Measurements from ENCODE around the gene MYO7B.

Gene MYO7B

GRCh38 chr2:127630864-127631540, 95.5 kb downstream of the MYO7B start:
- no peaks in the 10 kb centered on the region for H3K36me3 ChIP-seq (ENCODE audit: control insufficient read depth, insufficient read depth, low read length)
- H3K4me3 ChIP-seq (ENCODE audit: insufficient read depth, low read depth, low read length): no peak overlapping the region
- no peaks in the 10 kb centered on the region for H3K4me1 ChIP-seq (ENCODE audit: control insufficient read depth, insufficient read depth, low read length)
- 94% methylated on average over 25 of the region's 25 CpGs for WGBS, 2 experiments
- H3K9me3 ChIP-seq (ENCODE audit: control insufficient read depth, low read length): no peaks in the 10 kb centered on the region
- no peaks in the 10 kb centered on the region for H3K27me3 ChIP-seq (ENCODE audit: control insufficient read depth, insufficient read depth, low read length, poor library complexity, severe bottlenecking)
- no peak overlapping the region for H3K27ac ChIP-seq (ENCODE audit: insufficient read depth, low read depth, low read length, poor library complexity, severe bottlenecking)

GRCh38 chr2:127631541-127631996, 96.1 kb downstream of the MYO7B start:
- Histone ChIP-seq H3K36me3 (ENCODE audit: control insufficient read depth, insufficient read depth, low read length) (no peaks in the 10 kb centered on the region), H3K4me1 (ENCODE audit: control insufficient read depth, insufficient read depth, low read length) (no peaks in the 10 kb centered on the region), H3K4me3 (ENCODE audit: insufficient read depth, low read depth, low read length) (no peak overlapping the region), H3K27ac (ENCODE audit: insufficient read depth, low read depth, low read length, poor library complexity, severe bottlenecking) (no peak overlapping the region), H3K27me3 (ENCODE audit: control insufficient read depth, insufficient read depth, low read length, poor library complexity, severe bottlenecking) (no peaks in the 10 kb centered on the region), H3K9me3 (ENCODE audit: control insufficient read depth, low read length) (no peaks in the 10 kb centered on the region)
- 88 to 89% methylated on average over 16 of the region's 16 CpGs for WGBS, 2 experiments

- Histone ChIP-seq H3K4me3 (ENCODE audit: insufficient read depth, low read depth, low read length) (no peak overlapping the region), H3K27ac (ENCODE audit: insufficient read depth, low read depth, low read length, poor library complexity, severe bottlenecking) (no peak overlapping the region), H3K4me1 (ENCODE audit: control insufficient read depth, insufficient read depth, low read length) (no peaks in the 10 kb centered on the region), H3K9me3 (ENCODE audit: control insufficient read depth, low read length) (no peaks in the 10 kb centered on the region), H3K27me3 (ENCODE audit: control insufficient read depth, insufficient read depth, low read length, poor library complexity, severe bottlenecking) (no peaks in the 10 kb centered on the region), H3K36me3 (ENCODE audit: control insufficient read depth, insufficient read depth, low read length) (no peaks in the 10 kb centered on the region)
- WGBS, 2 experiments: 82% methylated on average over 17 of the region's 17 CpGs
Observed at GRCh38 chr2:127631997-127632581, 96.6 kb downstream of the MYO7B start.

GRCh38 chr2:127632592-127633489, 97.4 kb downstream of the MYO7B start:
- Histone ChIP-seq H3K4me1 (ENCODE audit: control insufficient read depth, insufficient read depth, low read length) (peaks cover 7% of the 10 kb centered on the region), H3K27me3 (ENCODE audit: control insufficient read depth, insufficient read depth, low read length, poor library complexity, severe bottlenecking) (no peaks in the 10 kb centered on the region), H3K27ac (ENCODE audit: insufficient read depth, low read depth, low read length, poor library complexity, severe bottlenecking) (no peak overlapping the region), H3K9me3 (ENCODE audit: control insufficient read depth, low read length) (no peaks in the 10 kb centered on the region), H3K36me3 (ENCODE audit: control insufficient read depth, insufficient read depth, low read length) (no peaks in the 10 kb centered on the region), H3K4me3 (ENCODE audit: insufficient read depth, low read depth, low read length) (no peak overlapping the region)
- whole genome bisulfite sequencing, 2 experiments: 92 to 93% methylated on average over 25 of the region's 25 CpGs

GRCh38 chr2:127633556-127634065, 98.1 kb downstream of the MYO7B start:
- 93% methylated on average over 9 of the region's 9 CpGs for WGBS, 2 experiments
- H3K9me3 ChIP-seq (ENCODE audit: control insufficient read depth, low read length): no peaks in the 10 kb centered on the region
- H3K4me3 ChIP-seq (ENCODE audit: insufficient read depth, low read depth, low read length): no peak overlapping the region
- H3K27me3 ChIP-seq (ENCODE audit: control insufficient read depth, insufficient read depth, low read length, poor library complexity, severe bottlenecking): no peaks in the 10 kb centered on the region
- no peaks in the 10 kb centered on the region for H3K36me3 ChIP-seq (ENCODE audit: control insufficient read depth, insufficient read depth, low read length)
- no peak overlapping the region for H3K27ac ChIP-seq (ENCODE audit: insufficient read depth, low read depth, low read length, poor library complexity, severe bottlenecking)
- peaks cover 11% of the 10 kb centered on the region for H3K4me1 ChIP-seq (ENCODE audit: control insufficient read depth, insufficient read depth, low read length)

GRCh38 chr2:127634066-127634617, 98.7 kb downstream of the MYO7B start:
- no peaks in the 10 kb centered on the region for H3K9me3 ChIP-seq (ENCODE audit: control insufficient read depth, low read length)
- H3K4me1 ChIP-seq (ENCODE audit: control insufficient read depth, insufficient read depth, low read length): peaks cover 11% of the 10 kb centered on the region
- WGBS, 2 experiments: 93 to 96% methylated on average over 16 of the region's 16 CpGs
- no peak overlapping the region for H3K27ac ChIP-seq (ENCODE audit: insufficient read depth, low read depth, low read length, poor library complexity, severe bottlenecking)
- H3K36me3 ChIP-seq (ENCODE audit: control insufficient read depth, insufficient read depth, low read length): no peaks in the 10 kb centered on the region
- no peak overlapping the region for H3K4me3 ChIP-seq (ENCODE audit: insufficient read depth, low read depth, low read length)
- H3K27me3 ChIP-seq (ENCODE audit: control insufficient read depth, insufficient read depth, low read length, poor library complexity, severe bottlenecking): no peaks in the 10 kb centered on the region

- 95 to 96% methylated on average over 17 of the region's 17 CpGs for WGBS, 2 experiments
Observed at GRCh38 chr2:127634626-127635379, 99.3 kb downstream of the MYO7B start.

GRCh38 chr2:127635380-127636237, 100.1 kb downstream of the MYO7B start:
- no peaks in the 10 kb centered on the region for H3K27me3 ChIP-seq (ENCODE audit: control insufficient read depth, insufficient read depth, low read length, poor library complexity, severe bottlenecking)
- H3K36me3 ChIP-seq (ENCODE audit: control insufficient read depth, insufficient read depth, low read length): no peaks in the 10 kb centered on the region
- no peak overlapping the region for H3K27ac ChIP-seq (ENCODE audit: insufficient read depth, low read depth, low read length, poor library complexity, severe bottlenecking)
- WGBS, 2 experiments: 92 to 93% methylated on average over 18 to 19 of the region's 19 CpGs
- no peak overlapping the region for H3K4me3 ChIP-seq (ENCODE audit: insufficient read depth, low read depth, low read length)
- H3K4me1 ChIP-seq (ENCODE audit: control insufficient read depth, insufficient read depth, low read length): peaks cover 11% of the 10 kb centered on the region
- H3K9me3 ChIP-seq (ENCODE audit: control insufficient read depth, low read length): no peaks in the 10 kb centered on the region

More at GRCh38 chr2:127634626-127635379, 99.3 kb downstream of the MYO7B start:
- Histone ChIP-seq H3K9me3 (ENCODE audit: control insufficient read depth, low read length) (no peaks in the 10 kb centered on the region), H3K4me3 (ENCODE audit: insufficient read depth, low read depth, low read length) (no peak overlapping the region), H3K4me1 (ENCODE audit: control insufficient read depth, insufficient read depth, low read length) (peaks cover 11% of the 10 kb centered on the region), H3K27me3 (ENCODE audit: control insufficient read depth, insufficient read depth, low read length, poor library complexity, severe bottlenecking) (no peaks in the 10 kb centered on the region), H3K27ac (ENCODE audit: insufficient read depth, low read depth, low read length, poor library complexity, severe bottlenecking) (no peak overlapping the region), H3K36me3 (ENCODE audit: control insufficient read depth, insufficient read depth, low read length) (no peaks in the 10 kb centered on the region)
